PC-3 (cell line): Measurements from ENCODE around the gene PLD1.

Source experiments
- EZH2 ChIP-seq: fragments of 300-600 bp; sonication (generic); IDR thresholded peaks from one replicate; pipeline ENCODE4 v1.6.1; 2017; ENCODE audit warnings: antibody characterized with exemption, mild to moderate bottlenecking, low read length; ENCODE audit not compliant: unreplicated experiment
- EZH2phosphoT487 ChIP-seq: fragments of 300-600 bp; sonication (generic); IDR thresholded peaks from 2 replicates; pipeline ENCODE4 v1.6.1; 2018; ENCODE audit warnings: mild to moderate bottlenecking, antibody characterized with exemption, low read length, borderline replicate concordance
- TF ChIP-seq, protein P1 (sequence below): fragments of 300-600 bp; sonication (generic); conservative IDR thresholded peaks from 2 replicates; pipeline ENCODE4 v1.5.1; 2017; ENCODE audit warnings: antibody characterized with exemption, low read depth, mild to moderate bottlenecking, low read length

DNA sequence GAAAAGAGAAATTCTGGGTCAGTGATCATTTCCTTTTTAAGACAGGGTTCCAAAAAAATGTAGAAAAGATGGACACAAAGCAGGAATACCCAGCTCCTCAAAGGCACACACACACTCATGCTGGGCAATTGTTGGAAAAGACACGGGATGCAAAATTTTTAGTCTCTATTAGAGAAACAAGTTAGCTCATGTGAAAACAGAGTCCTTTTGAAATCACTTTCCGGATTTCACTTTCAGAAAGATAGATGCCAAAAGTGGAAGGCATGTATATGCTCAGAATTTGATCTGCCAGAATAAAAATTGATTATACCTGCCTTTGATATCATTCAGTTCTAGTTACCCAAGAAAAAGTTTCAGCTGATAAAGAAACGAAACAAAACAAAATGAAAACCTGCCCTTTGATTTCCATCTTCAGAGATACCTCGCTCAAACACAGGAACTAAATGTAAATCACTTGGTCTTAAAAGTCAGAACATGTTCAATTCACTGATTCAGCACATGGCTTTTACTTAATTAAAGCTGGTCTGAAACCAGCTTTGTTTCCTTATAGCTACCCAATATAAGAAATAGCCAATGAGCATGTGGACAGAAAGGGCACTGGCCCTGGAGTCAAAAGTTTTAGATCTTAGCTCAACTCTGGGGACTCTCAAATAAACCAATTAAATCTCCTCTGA is 52.8 kb downstream of the PLD1 start:
- TF ChIP-seq, protein P1, sequence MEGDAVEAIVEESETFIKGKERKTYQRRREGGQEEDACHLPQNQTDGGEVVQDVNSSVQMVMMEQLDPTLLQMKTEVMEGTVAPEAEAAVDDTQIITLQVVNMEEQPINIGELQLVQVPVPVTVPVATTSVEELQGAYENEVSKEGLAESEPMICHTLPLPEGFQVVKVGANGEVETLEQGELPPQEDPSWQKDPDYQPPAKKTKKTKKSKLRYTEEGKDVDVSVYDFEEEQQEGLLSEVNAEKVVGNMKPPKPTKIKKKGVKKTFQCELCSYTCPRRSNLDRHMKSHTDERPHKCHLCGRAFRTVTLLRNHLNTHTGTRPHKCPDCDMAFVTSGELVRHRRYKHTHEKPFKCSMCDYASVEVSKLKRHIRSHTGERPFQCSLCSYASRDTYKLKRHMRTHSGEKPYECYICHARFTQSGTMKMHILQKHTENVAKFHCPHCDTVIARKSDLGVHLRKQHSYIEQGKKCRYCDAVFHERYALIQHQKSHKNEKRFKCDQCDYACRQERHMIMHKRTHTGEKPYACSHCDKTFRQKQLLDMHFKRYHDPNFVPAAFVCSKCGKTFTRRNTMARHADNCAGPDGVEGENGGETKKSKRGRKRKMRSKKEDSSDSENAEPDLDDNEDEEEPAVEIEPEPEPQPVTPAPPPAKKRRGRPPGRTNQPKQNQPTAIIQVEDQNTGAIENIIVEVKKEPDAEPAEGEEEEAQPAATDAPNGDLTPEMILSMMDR: no peak
- TF ChIP-seq EZH2 (no peak), EZH2phosphoT487 (no peak)
